ENCODE results near the gene CCNG2.

DNA sequence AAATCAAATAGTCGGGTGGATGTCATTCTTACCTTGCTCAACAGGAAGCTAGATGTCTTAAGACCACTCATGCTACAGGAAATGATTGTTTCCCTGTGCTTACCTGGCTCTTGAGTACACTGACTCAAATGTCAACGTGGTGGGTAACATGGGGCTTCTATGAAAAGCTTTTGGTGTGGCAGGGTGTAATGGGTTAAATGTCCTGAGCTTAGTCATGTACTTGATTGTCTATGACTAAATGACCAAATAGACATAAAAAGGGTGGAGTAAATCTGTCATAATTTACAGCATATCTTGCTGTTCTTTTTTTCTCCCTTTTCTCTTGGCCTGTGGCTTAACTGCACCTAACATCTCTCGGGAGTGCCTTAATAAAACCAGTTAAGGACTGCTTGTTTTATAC is 44.9 kb downstream of the CCNG2 start:
- TF ChIP-seq CTCF (IDR thresholded peaks at IDR 0.05 in 4 of 5, conservative IDR thresholded peaks at IDR 0.05 in 1 of 5) (no peak), POLR2A (IDR thresholded peaks at IDR 0.05) (no peak)

Data from gastrocnemius medialis (tissue), 4 donors.